ENCODE measurements around the gene TERC.

Gene TERC

DNA sequence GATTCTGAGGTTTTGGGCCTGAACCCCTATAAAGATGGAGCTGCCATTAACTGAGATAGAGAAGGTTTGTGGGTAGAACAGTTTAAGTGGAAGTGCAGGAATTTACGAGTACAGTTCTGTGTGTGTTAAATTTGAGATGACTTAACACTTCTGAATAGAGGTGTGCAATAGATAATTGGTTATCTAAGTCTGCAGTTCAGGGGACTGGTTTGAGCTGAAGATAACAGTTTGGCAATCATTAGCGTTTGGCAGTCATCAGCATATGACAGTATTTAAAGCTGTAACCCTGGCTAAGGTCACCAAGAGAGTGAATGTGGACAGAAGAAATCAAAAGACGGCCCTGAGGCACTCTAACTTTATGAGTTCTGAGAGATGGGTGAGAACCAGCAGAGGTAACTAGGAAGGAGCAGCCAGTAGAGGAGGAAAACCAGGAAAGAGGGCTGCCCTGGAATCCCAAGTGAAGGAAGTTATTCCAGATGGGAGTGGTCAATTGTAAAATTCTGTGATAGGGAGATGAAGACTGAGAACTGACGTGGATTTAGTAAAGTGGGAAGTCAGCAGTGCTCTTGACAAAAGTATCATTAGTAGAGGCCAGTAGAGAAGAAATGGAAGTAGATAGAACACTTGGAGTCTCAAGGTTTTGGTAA is 16.5 kb upstream of the TERC start:
- Mint-ChIP-seq H3K4me1 (ENCODE audit: low read depth) (peaks cover 39% of the 10 kb centered on the region), H3K27ac (peak overlapping the region; percentile 67), H3K36me3 (ENCODE audit: low read depth) (peaks cover 55% of the 10 kb centered on the region), H3K9me3 (no peaks in the 10 kb centered on the region), H3K27me3 (ENCODE audit: low read depth) (no peaks in the 10 kb centered on the region), H3K4me3 (peak overlapping the region; percentile 75)
- no peak for DNase-seq (ENCODE audit: low spot score)

DNA sequence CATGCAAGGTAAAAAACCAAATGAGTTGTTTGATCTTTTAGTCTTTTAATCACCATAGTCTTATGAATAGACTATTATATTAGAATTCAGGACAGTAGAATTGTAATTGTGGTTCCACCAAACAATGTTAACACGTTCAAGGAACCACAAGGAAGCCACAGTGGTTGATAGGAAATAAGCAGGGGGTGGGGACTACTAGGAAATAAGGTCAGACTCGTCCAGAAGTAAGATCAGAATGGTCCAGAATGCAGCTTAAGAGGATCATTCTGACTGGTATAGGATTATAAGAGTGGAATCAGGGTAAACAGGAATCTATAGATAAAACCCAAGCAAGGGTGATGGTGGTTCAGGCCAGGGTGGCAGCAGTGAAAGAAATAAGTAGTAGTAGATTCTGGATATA is 15.9 kb upstream of the TERC start:
- no peaks in the 10 kb centered on the region for H3K27me3 Mint-ChIP-seq (ENCODE audit: low read depth)
- DNase-seq (ENCODE audit: low spot score), result no peak
- peaks cover 54% of the 10 kb centered on the region for H3K36me3 Mint-ChIP-seq (ENCODE audit: low read depth)
- H3K4me1 Mint-ChIP-seq (ENCODE audit: low read depth), result peaks cover 43% of the 10 kb centered on the region
- no peaks in the 10 kb centered on the region for H3K9me3 Mint-ChIP-seq
- H3K27ac Mint-ChIP-seq, result peak overlapping the region; percentile 67
- H3K4me3 Mint-ChIP-seq, result peak overlapping the region; percentile 75

DNA sequence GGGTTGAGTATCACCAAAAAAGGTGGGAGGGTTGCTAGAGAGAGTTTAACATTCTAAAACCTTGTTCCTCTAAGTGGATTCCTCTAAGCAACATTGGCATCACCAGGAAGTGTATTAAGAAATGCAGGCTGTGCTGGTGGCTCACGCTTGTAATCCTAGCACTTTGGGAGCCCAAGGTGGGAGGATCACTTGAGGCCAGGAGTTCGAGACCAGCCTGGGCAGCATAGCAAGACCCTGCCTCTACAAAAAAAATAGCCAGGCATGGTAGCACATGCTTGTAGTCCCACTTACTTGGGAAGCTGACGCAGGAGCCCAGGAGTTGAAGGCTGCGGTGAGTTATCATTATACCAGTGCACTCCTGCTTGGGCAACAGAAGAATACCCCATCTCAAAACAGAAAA is 13.0 kb upstream of the TERC start:
- Mint-ChIP-seq H3K4me3 (no peak overlapping the region), H3K36me3 (ENCODE audit: low read depth) (peaks cover 67% of the 10 kb centered on the region), H3K27ac (no peak overlapping the region), H3K9me3 (no peaks in the 10 kb centered on the region), H3K4me1 (ENCODE audit: low read depth) (peaks cover 56% of the 10 kb centered on the region), H3K27me3 (ENCODE audit: low read depth) (no peaks in the 10 kb centered on the region)
- no peak for DNase-seq (ENCODE audit: low spot score)

DNA sequence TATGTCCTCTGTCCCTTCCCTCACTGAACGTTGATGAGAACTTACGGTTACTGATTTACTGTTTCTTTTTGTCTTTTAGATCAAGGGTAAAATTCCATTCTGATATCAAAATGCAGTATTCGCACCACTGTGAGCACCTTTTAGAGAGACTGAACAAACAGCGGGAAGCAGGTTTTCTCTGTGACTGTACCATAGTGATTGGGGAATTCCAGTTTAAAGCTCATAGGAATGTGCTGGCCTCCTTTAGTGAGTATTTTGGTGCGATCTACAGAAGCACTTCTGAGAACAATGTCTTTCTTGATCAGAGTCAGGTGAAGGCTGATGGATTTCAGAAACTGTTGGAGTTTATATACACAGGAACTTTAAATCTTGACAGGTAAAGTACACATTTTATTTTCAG is 9.3 kb upstream of the TERC start:
- Mint-ChIP-seq H3K4me3 (peak overlapping the region; percentile 96), H3K4me1 (ENCODE audit: low read depth) (peaks cover 43% of the 10 kb centered on the region), H3K36me3 (ENCODE audit: low read depth) (peaks cover 42% of the 10 kb centered on the region), H3K27me3 (ENCODE audit: low read depth) (no peaks in the 10 kb centered on the region), H3K9me3 (no peaks in the 10 kb centered on the region), H3K27ac (peak overlapping the region; percentile 100)
- DNase-seq (ENCODE audit: low spot score), result no peak

DNA sequence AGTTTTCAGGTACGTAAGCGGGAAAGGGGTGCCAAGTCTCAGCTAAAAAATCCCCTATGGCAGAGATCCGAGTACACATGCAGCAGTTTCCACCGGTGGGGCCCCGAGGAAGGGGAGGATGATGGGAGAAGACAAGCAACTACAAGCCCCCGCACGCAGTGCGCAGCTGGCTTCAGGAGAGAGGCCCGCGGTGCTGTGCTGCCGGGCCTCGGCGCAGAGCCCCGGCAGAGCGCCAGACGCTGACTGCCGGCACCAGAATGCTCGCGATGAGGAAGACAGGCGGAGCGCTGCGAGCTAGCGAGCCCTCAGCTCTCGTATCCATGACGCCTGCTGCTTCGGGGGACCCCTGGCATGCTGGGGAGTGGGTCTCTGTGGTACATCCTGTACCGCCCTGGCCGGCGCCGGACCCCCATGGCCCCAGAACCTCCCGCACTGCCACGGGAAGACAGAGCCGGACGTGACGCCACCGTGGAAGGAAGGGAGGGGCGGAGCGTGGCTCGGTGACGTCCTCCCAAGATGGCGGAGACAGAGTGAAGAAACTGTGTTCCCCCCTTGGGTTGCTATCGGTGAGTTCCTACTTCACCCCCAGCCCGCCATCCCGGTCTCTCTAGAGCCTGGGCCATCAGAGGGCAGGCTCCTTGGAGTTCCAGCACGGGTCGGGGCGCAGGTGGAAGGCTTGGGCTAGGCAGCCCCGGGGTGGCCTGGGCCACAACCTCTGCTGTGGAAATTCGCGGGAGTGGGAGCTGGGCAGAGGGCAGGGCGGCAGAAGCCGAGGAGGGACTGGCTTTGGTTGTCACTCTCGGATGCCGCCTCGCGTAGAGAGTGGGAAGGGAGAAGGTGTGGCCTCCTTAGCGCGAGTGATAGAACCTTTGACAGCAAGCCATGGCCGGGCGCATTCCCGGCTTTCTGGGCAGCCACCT is 8.3 kb upstream of the TERC start, which contains the start of gene MYNN:
Gene MYNN, plus strand, starts transcription at position 500 of the 920 bp plus-strand sequence. CDS start 900 bp downstream, outside the sequence.
- H3K4me1 Mint-ChIP-seq (ENCODE audit: low read depth), result peaks cover 38% of the 10 kb centered on the region
- peak within 1 kb of the TSS; percentile 100 for H3K27ac Mint-ChIP-seq
- H3K4me3 Mint-ChIP-seq, result peak within 1 kb of the TSS; percentile 96
- no peaks in the 10 kb centered on the region for H3K27me3 Mint-ChIP-seq (ENCODE audit: low read depth)
- DNase-seq (ENCODE audit: low spot score), result peak; percentile 92
- no peaks in the 10 kb centered on the region for H3K9me3 Mint-ChIP-seq
- peaks cover 36% of the 10 kb centered on the region for H3K36me3 Mint-ChIP-seq (ENCODE audit: low read depth)

DNA sequence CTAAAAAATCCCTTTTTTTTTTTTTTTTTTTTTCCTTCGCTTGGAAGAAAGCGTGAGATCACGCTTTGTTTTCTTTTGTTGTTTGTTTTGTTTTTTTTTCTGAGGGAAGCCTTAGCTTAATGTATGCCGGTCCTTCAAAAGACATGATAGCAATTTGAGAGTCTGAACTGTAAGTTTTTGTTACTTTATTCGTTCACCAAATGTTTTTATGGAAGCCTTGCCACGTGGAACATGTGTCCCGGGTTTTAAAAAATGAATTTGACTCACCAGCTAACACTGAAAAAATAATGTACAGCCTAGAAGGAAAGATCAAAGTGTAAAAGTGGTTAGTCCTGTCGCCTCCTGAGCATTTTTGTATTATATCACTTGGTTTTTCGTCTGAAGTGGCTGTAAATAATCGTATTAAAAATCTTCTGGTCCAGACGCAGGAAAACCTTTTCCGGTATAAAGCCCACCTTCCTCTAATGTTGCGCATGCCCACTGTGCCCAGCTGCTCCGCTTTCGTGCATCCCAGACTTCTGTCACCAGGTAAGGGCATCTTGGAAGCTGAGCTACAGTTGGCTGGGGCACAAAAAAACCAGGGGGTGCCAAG is 7.5 kb upstream of the TERC start:
- Mint-ChIP-seq H3K4me1 (ENCODE audit: low read depth) (peaks cover 35% of the 10 kb centered on the region), H3K4me3 (peak overlapping the region; percentile 96), H3K27me3 (ENCODE audit: low read depth) (no peaks in the 10 kb centered on the region), H3K27ac (peak overlapping the region; percentile 100), H3K36me3 (ENCODE audit: low read depth) (peaks cover 30% of the 10 kb centered on the region), H3K9me3 (no peaks in the 10 kb centered on the region)
- DNase-seq (ENCODE audit: low spot score), result no peak

DNA sequence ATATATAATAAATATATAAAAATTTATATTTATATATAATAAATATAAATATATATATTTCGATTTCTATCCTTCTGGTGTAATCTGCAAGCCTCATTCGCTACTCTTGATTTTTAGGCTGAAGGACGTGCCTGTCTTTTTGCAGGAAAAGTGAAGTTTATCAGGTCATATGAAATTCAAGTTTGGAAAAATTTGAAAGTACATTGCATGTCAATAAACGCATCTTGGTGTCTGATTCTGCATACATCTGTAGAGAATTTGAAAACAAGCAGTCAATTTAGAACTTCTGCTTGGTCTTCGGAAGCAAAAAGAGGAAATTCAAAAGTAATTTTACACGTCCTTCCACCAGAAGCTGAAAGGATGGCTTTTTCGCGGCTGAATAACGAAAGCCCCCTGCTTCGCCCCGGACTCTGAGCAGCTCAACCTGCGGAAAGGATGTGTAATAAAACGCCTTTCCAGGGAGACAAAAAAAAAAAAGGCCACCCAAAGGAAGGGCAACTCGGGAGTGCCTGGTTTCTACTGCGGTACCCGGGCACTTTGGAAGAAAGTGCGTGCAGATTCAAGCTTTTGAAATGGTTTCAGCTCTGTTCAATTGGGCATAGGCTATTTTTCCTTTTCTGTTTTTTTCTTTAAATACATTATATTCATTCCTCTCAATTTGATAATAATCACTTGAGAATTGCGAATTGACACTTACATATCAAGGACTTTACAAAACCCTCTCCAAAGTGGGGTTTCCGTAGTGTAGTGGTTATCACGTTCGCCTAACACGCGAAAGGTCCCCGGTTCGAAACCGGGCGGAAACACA is 6.8 kb upstream of the TERC start:
- peaks cover 24% of the 10 kb centered on the region for H3K36me3 Mint-ChIP-seq (ENCODE audit: low read depth)

DNA sequence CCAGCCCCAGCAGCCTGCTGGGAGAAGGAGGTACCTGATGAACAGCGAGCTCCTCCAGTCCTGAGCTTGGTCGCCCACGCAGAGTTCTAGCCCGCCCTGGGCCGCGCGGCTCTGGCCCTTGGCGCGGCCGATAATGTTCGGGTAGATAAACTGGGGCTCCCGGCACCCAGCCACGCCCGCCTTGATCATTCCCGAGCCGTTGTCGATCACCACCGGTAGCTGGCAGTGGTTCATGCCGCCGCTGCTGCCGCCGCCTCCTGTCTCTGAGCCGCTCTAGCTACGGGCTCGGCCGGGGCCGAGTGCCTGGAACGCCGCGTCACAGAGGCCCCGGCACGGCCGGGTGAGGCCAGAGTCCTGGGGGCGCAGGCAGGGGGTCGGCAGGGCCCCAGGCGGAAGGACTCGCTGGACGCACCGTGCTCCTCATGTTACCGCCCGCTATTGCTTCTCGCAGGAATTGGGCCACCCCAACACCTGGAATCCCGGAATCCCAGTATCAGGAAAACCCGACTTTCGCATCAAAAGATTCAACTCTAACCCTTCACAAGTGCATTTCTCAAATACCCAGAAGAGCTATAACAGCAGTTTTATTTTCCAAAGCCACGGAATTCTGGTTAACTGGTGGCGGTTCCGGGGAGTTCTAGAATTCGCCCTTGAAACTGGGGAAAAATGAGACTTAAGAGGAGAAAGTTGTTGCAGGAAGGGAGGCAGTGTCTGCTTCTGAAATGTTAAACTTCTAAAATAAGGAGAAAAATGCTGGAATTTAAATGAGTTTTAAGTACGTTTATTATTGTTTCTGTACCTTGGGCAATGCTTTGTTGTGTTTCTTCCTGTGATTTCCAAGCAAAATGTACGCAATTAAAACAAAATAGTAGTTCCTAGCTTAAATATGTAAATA is 4.7 kb upstream of the TERC start, which contains the start of gene ACTRT3:
Gene ACTRT3, minus strand, starts transcription at position 275 of the 895 bp plus-strand sequence. Its CDS starts 41 bp downstream, at position 234.
- Mint-ChIP-seq H3K27me3 (ENCODE audit: low read depth) (no peaks in the 10 kb centered on the region), H3K4me1 (ENCODE audit: low read depth) (peaks cover 23% of the 10 kb centered on the region), H3K4me3 (peak within 1 kb of the TSS; percentile 88), H3K27ac (peak within 1 kb of the TSS; percentile 81), H3K36me3 (ENCODE audit: low read depth) (peaks cover 12% of the 10 kb centered on the region), H3K9me3 (no peaks in the 10 kb centered on the region)
- DNase-seq (ENCODE audit: low spot score), result peak; percentile 67

More for the DNA sequence above, 6.8 kb upstream of the TERC start:
- Mint-ChIP-seq H3K27ac (peak overlapping the region; percentile 100), H3K4me3 (peak overlapping the region; percentile 96), H3K9me3 (no peaks in the 10 kb centered on the region), H3K27me3 (ENCODE audit: low read depth) (no peaks in the 10 kb centered on the region), H3K4me1 (ENCODE audit: low read depth) (peaks cover 32% of the 10 kb centered on the region)
- peak; percentile 64 for DNase-seq (ENCODE audit: low spot score)

DNA sequence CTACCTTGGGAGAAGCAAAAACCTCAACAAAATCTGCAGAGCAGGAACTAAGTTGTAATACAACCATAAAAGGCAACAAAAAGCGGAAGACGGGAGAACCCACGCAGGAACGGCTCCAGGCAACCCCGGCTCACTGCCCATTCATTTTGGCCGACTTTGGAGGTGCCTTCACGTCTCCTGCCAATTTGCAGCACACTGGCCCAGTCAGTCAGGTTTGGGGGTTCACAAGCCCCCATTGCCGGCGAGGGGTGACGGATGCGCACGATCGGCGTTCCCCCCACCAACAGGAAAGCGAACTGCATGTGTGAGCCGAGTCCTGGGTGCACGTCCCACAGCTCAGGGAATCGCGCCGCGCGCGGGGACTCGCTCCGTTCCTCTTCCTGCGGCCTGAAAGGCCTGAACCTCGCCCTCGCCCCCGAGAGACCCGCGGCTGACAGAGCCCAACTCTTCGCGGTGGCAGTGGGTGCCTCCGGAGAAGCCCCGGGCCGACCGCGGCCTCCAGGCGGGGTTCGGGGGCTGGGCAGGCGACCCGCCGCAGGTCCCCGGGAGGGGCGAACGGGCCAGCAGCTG is 463 bp downstream of the TERC start:
- Mint-ChIP-seq H3K4me3 (peak overlapping the region; percentile 93), H3K27me3 (ENCODE audit: low read depth) (no peaks in the 10 kb centered on the region), H3K4me1 (ENCODE audit: low read depth) (peaks cover 25% of the 10 kb centered on the region), H3K9me3 (no peaks in the 10 kb centered on the region), H3K36me3 (ENCODE audit: low read depth) (peaks cover 7% of the 10 kb centered on the region), H3K27ac (peak overlapping the region; percentile 96)
- peak; percentile 64 for DNase-seq (ENCODE audit: low spot score)

DNA sequence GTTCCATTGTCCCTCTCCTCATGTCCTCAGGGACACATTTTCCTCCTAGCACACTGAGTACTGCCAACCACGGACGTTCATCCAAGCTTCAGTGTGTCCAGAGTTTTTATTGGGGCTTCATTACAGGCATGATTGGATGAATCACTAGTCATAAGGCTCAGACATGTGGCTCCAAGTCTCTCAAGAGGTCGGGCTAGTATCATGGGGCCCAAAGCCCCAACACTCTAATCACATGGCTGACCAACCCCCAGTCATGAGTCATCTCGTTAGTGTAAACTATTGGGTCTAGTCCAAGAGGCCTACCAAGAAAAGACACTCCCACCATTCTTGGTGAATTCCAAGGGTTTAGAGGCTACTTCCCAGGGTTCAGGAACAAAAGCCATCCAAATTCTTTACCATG is 4.4 kb downstream of the TERC start:
- H3K36me3 Mint-ChIP-seq (ENCODE audit: low read depth), result peaks cover 6% of the 10 kb centered on the region
- peaks cover 30% of the 10 kb centered on the region for H3K4me1 Mint-ChIP-seq (ENCODE audit: low read depth)
- no peak overlapping the region for H3K27ac Mint-ChIP-seq
- no peaks in the 10 kb centered on the region for H3K9me3 Mint-ChIP-seq
- no peak overlapping the region for H3K4me3 Mint-ChIP-seq
- H3K27me3 Mint-ChIP-seq (ENCODE audit: low read depth), result peaks cover 1% of the 10 kb centered on the region
- DNase-seq (ENCODE audit: low spot score), result no peak

DNA sequence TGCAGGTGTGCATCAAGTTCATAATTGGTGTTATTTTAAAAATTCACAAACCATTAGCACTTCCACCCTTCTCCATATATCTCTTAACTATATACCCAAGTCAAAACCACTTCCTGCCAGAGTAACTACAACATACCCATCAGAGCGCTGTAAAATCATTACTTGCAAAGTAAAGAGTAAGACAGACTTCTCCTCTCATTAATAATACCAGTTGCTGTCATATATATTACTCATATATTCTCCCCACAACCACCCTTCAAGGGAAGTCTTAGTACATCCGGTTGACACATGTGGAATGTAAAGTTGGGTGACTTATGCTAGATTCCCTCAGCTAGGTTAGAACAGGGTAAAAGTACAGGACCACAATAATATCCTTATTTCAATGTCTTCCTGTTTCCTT is 5.6 kb downstream of the TERC start:
- peak; percentile 25 for DNase-seq (ENCODE audit: low spot score)
- H3K4me1 Mint-ChIP-seq (ENCODE audit: low read depth), result peaks cover 27% of the 10 kb centered on the region
- H3K4me3 Mint-ChIP-seq, result peak overlapping the region; percentile 39
- no peaks in the 10 kb centered on the region for H3K9me3 Mint-ChIP-seq
- peaks cover 2% of the 10 kb centered on the region for H3K36me3 Mint-ChIP-seq (ENCODE audit: low read depth)
- peaks cover 4% of the 10 kb centered on the region for H3K27me3 Mint-ChIP-seq (ENCODE audit: low read depth)
- peak overlapping the region; percentile 60 for H3K27ac Mint-ChIP-seq

DNA sequence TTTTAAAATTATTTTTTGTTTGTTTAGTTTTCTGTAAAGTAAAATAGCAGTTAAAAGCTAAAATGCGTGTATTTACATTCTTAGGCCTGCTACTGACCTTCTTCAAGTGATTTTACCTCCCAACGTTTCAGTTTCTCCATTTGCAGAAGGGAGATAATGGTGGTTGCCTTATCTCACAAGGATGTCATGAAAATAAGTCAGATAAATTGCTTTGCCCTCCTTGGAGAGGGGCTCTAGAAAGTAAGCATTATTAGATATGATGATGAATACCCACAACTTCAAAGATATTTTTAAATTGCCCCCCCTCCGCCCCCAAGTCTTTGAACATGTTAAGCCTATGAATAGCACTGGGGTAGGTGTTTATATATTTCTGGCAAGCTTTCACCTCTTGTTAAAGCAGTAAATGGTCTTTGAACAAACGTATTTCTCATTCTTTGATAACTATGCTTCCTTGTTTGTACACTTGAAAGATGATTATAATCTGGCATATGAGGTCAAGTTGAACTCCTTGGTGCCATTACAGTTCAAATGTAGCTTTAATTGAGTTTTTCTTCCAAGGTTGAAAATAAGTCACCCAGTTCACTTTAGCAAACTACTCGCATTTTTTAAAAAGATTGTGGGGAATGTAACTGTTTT is 6.4 kb downstream of the TERC start:
- Mint-ChIP-seq H3K27me3 (ENCODE audit: low read depth) (peaks cover 4% of the 10 kb centered on the region), H3K9me3 (no peaks in the 10 kb centered on the region), H3K27ac (no peak overlapping the region), H3K4me1 (ENCODE audit: low read depth) (peaks cover 21% of the 10 kb centered on the region), H3K36me3 (ENCODE audit: low read depth) (no peaks in the 10 kb centered on the region), H3K4me3 (no peak overlapping the region)
- no peak for DNase-seq (ENCODE audit: low spot score)

All from T-helper 2 cell treated with Interferon-gamma antibody and Interleukin-4, amounts not matched to agents 5 μg/mL and 100 μg/mL, for 36 hours (primary cell).